NT2/D1 (cell line): ENCODE measurements around the gene TMEM209.

ENCODE experiments used
- YY1 ChIP-seq: IDR thresholded peaks from 2 replicates; pipeline ENCODE4 v1.6.1; 2011; ENCODE audit not compliant: insufficient read length, insufficient read depth
- ZNF274 ChIP-seq: IDR thresholded peaks from 2 replicates; pipeline ENCODE4 v1.6.1; 2011; ENCODE audit warnings: mild to moderate bottlenecking, low read depth, low read length

GRCh38 chr7:130160455-130160854 is 44.8 kb downstream of the TMEM209 start:
- no peak for TF ChIP-seq YY1
- no peak for TF ChIP-seq ZNF274
